PC-3 (cell line): ENCODE data around the gene CIITA. TPM values are rescaled to one million over a fixed set of nuclear protein-coding genes. Genes with fewer than 3 reads are reported as not detected.
"Not testable (repeated sequence)": the region's sequence is repeated elsewhere in the genome, so short reads cannot be mapped to it uniquely, and the experiment has no call there.

Source experiments
- ATAC-seq: fragments of 200-7000 bp; cut with Tn5 transposase; 2 replicates; pipeline ENCODE4 v1.9.1; 2020; ENCODE audit warnings: mild to moderate bottlenecking, moderate library complexity
- BruUV-seq: library from RNA; stranded (reverse); fragments of 400-500 nt; replicated peaks from 2 replicates; lab custom pipeline; 2021; lab: Mats Ljungman, UMichigan
- CTCF ChIA-PET: fragments of 300-600 bp; sonication (Branson Sonifier 250); formaldehyde crosslinking; loops from one replicate; lab custom pipeline; 2022; ENCODE audit warnings: antibody characterized with exemption; lab: Charles Lee
- POLR2A ChIA-PET: fragments of 300-600 bp; sonication (Branson Sonifier 250); formaldehyde crosslinking; loops from one replicate; lab custom pipeline; 2022; ENCODE audit warnings: antibody characterized with exemption; ENCODE audit not compliant: unreplicated experiment; lab: Charles Lee
- DNase-seq: peaks from one replicate; pipeline ENCODE4 v3.0.0-alpha.2; 2015
- H2AFZ ChIP-seq: fragments of 300-600 bp; sonication (generic); 2 replicates; pipeline ENCODE4 v1.6.0; 2016; ENCODE audit warnings: antibody characterized with exemption, low read length
- H3F3A ChIP-seq: fragments of 300-600 bp; sonication (generic); one replicate; pipeline ENCODE4 v1.6.0; 2017; ENCODE audit warnings: antibody characterized with exemption, low read length, control low read depth, mild to moderate bottlenecking; ENCODE audit not compliant: unreplicated experiment
- H3K27ac ChIP-seq: fragments of 300-600 bp; sonication (generic); 2 replicates; pipeline ENCODE4 v1.5.1; 2016; ENCODE audit warnings: mild to moderate bottlenecking, low read length
- H3K27me3 ChIP-seq: fragments of 300-600 bp; sonication (generic); 2 replicates; pipeline ENCODE4 v1.6.1; 2016; ENCODE audit warnings: low read length, mixed read lengths
- H3K36me3 ChIP-seq: fragments of 300-600 bp; sonication (generic); 2 replicates; pipeline ENCODE4 v1.6.1; 2016; ENCODE audit warnings: low read depth, mixed run types, low read length, mixed read lengths
- H3K4me1 ChIP-seq: fragments of 300-600 bp; sonication (generic); 2 replicates; pipeline ENCODE4 v1.5.1; 2016; ENCODE audit warnings: low read length; ENCODE audit not compliant: insufficient read depth
- H3K4me2 ChIP-seq: fragments of 300-600 bp; sonication (generic); 2 replicates; pipeline ENCODE4 v1.6.0; 2016; ENCODE audit warnings: low read length
- H3K4me3 ChIP-seq: fragments of 300-600 bp; sonication (generic); 2 replicates; pipeline ENCODE4 v1.5.1; 2016; ENCODE audit warnings: mild to moderate bottlenecking, low read length, mixed read lengths
- H3K79me2 ChIP-seq: fragments of 300-600 bp; sonication (generic); 2 replicates; pipeline ENCODE4 v1.6.1; 2017; ENCODE audit warnings: low read length, mixed read lengths
- H3K9ac ChIP-seq: fragments of 300-600 bp; sonication (generic); 2 replicates; pipeline ENCODE4 v1.6.0; 2016; ENCODE audit warnings: mild to moderate bottlenecking, low read length
- H3K9me2 ChIP-seq: fragments of 300-600 bp; sonication (generic); replicated peaks from 2 replicates; pipeline ENCODE4 v1.6.1; 2016; ENCODE audit warnings: mixed run types, low read length, mixed read lengths
- H3K9me3 ChIP-seq: fragments of 300-600 bp; sonication (generic); 2 replicates; pipeline ENCODE4 v1.6.1; 2016; ENCODE audit warnings: low read length, mixed read lengths
- H4K20me1 ChIP-seq: fragments of 300-600 bp; sonication (generic); 2 replicates; pipeline ENCODE4 v1.6.1; 2016; ENCODE audit warnings: low read length, mixed read lengths
- EZH2 ChIP-seq: fragments of 300-600 bp; sonication (generic); IDR thresholded peaks from one replicate; pipeline ENCODE4 v1.6.1; 2017; ENCODE audit warnings: antibody characterized with exemption, mild to moderate bottlenecking, low read length; ENCODE audit not compliant: unreplicated experiment
- EZH2phosphoT487 ChIP-seq: fragments of 300-600 bp; sonication (generic); IDR thresholded peaks from 2 replicates; pipeline ENCODE4 v1.6.1; 2018; ENCODE audit warnings: mild to moderate bottlenecking, antibody characterized with exemption, low read length, borderline replicate concordance
- intact Hi-C: fragments of 100-400 bp; cut with micrococcal nuclease; formaldehyde crosslinking; loops from 2 replicates; pipeline ENCODE4 v1.9.0; 2023
- total RNA-seq: library from RNA; depleted of rRNA; stranded (reverse); fragments of >200 nt; gene quantifications from 2 replicates; pipeline ENCODE4 v1.2.3, GENCODE V29; 2014
- TF ChIP-seq, protein P1 (sequence below): fragments of 300-600 bp; sonication (generic); conservative IDR thresholded peaks from 2 replicates; pipeline ENCODE4 v1.5.1; 2017; ENCODE audit warnings: antibody characterized with exemption, low read depth, mild to moderate bottlenecking, low read length

CIITA gene
- total RNA-seq, 1 experiment from 2014 or later, result not detected

GRCh38 chr16:10828851-10829366 is 48.1 kb upstream of the CIITA start:
- H3K79me2 ChIP-seq, result no peaks in the 10 kb centered on the region
- no peaks in the 10 kb centered on the region for H3K9me2 ChIP-seq
- H3K4me2 ChIP-seq, result peak overlapping the region; percentile 66
- peak; percentile 71 for ATAC-seq
- H3K36me3 ChIP-seq, result no peaks in the 10 kb centered on the region
- no peak overlapping the region for H3K27ac ChIP-seq
- no peak overlapping the region for H3K4me3 ChIP-seq
- H3K9me3 ChIP-seq, result no peaks in the 10 kb centered on the region
- H4K20me1 ChIP-seq, result no peaks in the 10 kb centered on the region
- no peaks in the 10 kb centered on the region for H3K27me3 ChIP-seq
- TF ChIP-seq EZH2phosphoT487 (no peak), EZH2 (no peak)
- TF ChIP-seq, protein P1, sequence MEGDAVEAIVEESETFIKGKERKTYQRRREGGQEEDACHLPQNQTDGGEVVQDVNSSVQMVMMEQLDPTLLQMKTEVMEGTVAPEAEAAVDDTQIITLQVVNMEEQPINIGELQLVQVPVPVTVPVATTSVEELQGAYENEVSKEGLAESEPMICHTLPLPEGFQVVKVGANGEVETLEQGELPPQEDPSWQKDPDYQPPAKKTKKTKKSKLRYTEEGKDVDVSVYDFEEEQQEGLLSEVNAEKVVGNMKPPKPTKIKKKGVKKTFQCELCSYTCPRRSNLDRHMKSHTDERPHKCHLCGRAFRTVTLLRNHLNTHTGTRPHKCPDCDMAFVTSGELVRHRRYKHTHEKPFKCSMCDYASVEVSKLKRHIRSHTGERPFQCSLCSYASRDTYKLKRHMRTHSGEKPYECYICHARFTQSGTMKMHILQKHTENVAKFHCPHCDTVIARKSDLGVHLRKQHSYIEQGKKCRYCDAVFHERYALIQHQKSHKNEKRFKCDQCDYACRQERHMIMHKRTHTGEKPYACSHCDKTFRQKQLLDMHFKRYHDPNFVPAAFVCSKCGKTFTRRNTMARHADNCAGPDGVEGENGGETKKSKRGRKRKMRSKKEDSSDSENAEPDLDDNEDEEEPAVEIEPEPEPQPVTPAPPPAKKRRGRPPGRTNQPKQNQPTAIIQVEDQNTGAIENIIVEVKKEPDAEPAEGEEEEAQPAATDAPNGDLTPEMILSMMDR, result no peak
- H3K4me1 ChIP-seq, result peaks cover 18% of the 10 kb centered on the region
- H2AFZ ChIP-seq, result peak overlapping the region; percentile 69
- ChIA-PET POLR2A (no interaction called here), CTCF (no interaction called here)
- BruUV-seq, result no TSS peak
- intact Hi-C loops, result no loop called here
- no peaks in the 10 kb centered on the region for H3F3A ChIP-seq
- H3K9ac ChIP-seq, result no peak overlapping the region
- DNase-seq, result peak; percentile 62

DNA sequence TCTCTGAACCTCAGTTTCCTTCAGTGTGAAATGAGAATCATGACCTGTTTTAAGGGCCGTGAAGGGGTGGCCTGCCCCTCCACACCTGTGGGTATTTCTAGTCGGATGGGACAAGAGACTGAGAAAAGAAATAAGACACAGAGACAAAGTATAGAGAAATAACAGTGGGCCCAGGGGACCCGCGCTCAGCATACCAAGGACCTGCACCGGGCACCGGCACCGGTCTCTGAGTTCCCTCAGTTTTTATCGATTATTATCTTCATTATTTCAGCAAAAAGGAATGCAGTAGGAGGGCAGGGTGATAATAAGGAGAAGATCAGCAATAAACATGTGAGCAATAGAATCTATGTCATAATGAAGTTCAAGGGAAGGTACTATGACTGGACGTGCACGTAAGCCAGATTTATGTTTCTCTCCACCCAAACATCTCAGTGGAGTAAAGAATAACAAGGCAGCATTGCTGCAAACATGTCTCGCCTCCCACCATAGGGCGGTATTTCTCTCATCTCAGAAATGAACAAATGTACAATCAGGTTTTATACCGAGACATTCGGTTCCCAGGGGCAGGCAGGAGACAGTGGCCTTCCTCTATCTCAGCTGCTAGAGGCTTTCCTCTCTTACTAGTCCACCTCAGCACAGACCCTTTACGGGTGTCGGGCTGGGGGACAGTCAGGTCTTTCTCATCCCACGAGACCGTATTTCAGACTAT is 47.5 kb upstream of the CIITA start:
- H3K27me3 ChIP-seq, H3K9ac ChIP-seq, H3K27ac ChIP-seq, BruUV-seq, H3K79me2 ChIP-seq, POLR2A ChIA-PET, ATAC-seq, H4K20me1 ChIP-seq, H3K9me2 ChIP-seq, H3K9me3 ChIP-seq, H3K36me3 ChIP-seq, H3F3A ChIP-seq, DNase-seq, H3K4me3 ChIP-seq, CTCF ChIA-PET, intact Hi-C loops: not testable (repeated sequence)
- Histone ChIP-seq H3K4me2 (peak overlapping the region; percentile 66), H2AFZ (peak overlapping the region; percentile 69; the same call in 1 of the 2 replicates), H3K4me1 (peaks cover 18% of the 10 kb centered on the region)

DNA sequence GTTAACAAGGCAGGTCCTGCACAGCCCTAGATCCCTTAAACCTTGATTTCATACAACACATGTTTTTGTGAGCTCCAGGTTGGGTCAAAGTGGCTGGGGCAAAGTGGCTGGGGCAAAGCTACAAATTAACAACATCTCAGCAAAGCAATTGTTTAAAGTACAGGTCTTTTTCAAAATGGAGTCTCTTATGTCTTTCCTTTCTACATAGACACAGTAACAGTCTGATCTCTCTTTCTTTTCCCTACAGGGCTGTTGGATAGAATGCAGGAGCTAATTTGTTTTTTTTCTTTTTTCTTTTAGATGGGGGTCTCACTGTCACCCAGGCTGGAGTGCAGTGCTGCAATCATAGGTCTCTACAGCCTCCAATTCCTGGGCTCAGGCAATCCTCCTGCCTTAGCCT is 46.8 kb upstream of the CIITA start:
- H3K9me2 ChIP-seq, DNase-seq, H3K79me2 ChIP-seq, H3F3A ChIP-seq, CTCF ChIA-PET, POLR2A ChIA-PET, H3K27me3 ChIP-seq, H3K27ac ChIP-seq, BruUV-seq, H3K4me2 ChIP-seq, H4K20me1 ChIP-seq, H3K4me3 ChIP-seq, intact Hi-C loops, H3K36me3 ChIP-seq, H3K9ac ChIP-seq, H2AFZ ChIP-seq, H3K9me3 ChIP-seq, ATAC-seq: not testable (repeated sequence)
- peaks cover 18% of the 10 kb centered on the region for H3K4me1 ChIP-seq
